ENCODE measurements around the gene SLC9A6.

- TF ChIP-seq CTCF (conservative IDR thresholded peaks at IDR 0.05 in 1 of 2, IDR thresholded peaks at IDR 0.05 in 1 of 2; ENCODE audit: low read depth in 1 of 2, low read length in 2 of 2) (no peak), EZH2 (IDR thresholded peaks at IDR 0.05; ENCODE audit: low read length, missing control alignments) (no peak)
Observed at GRCh38 chrX:136019226-136019625, 34.0 kb downstream of the SLC9A6 start.

All from fibroblast of lung (primary cell).